ENCODE results near the gene SPOP.
"Not testable (repeated sequence)": the region's sequence is repeated elsewhere in the genome, so short reads cannot be mapped to it uniquely, and the experiment has no call there.

SPOP gene

DNA sequence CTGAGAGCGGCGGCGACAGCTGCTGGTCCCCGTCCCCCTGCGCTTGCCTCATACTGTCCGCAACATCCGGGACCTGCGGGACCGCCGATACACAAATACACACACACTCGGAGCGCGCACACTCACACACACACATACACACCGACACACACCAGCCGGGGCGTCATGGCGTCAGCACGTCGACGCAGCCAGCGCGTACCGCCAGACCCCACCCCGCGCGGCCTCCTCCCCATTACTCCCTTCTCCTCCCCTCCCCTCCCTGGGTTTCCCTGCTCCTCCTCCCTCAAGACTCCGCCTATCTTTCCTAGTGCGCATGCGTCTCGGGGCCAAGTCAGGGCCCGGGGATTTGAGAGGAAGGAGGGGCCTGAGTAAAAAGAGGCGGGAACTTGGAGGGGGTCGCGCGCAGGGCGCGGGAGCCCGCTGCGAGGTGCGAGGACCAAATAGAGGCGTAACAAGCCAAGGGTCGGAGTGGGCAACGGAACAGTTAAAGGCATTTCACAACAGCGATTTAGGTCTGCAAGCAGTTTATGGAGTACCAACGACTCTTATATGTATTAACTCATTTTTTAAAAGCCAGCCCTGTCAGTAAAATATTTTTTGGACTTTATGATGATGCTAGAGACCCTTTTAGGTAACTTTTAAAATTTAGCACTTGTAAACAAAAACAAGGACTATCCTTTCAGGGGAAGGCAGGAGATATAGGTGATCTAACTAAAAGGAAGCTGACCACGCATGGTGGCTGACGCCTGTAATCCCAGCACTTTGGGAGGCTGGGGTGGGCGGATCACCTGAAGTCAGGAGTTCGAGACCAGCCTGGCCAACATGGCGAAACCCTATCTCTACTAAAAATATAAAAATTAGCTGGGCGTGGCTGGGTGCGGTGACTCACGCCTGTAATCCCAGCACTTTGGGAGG, at the start of gene SPOP:
Gene SPOP, minus strand, starts transcription at position 165 of the 915 bp plus-strand sequence. CDS start 55,287 bp downstream, outside the sequence.
- DNase-seq (ENCODE audit: low read depth), result peak; percentile 98

- no peak for DNase-seq (ENCODE audit: low read depth)
These were observed 49.5 kb upstream of the SPOP start for GRCh38 chr17:49727380-49727779.

- no peak for DNase-seq (ENCODE audit: low read depth)
These were observed 47.7 kb upstream of the SPOP start for GRCh38 chr17:49725452-49726130.

- DNase-seq (ENCODE audit: low read depth), result not testable (repeated sequence)
These were observed 46.7 kb upstream of the SPOP start for GRCh38 chr17:49724552-49724951.

- DNase-seq (ENCODE audit: low read depth), result no peak
These were observed 45.5 kb upstream of the SPOP start for GRCh38 chr17:49723423-49723822.

- DNase-seq (ENCODE audit: low read depth), result no peak
These were observed 44.2 kb upstream of the SPOP start for GRCh38 chr17:49722066-49722465.

DNA sequence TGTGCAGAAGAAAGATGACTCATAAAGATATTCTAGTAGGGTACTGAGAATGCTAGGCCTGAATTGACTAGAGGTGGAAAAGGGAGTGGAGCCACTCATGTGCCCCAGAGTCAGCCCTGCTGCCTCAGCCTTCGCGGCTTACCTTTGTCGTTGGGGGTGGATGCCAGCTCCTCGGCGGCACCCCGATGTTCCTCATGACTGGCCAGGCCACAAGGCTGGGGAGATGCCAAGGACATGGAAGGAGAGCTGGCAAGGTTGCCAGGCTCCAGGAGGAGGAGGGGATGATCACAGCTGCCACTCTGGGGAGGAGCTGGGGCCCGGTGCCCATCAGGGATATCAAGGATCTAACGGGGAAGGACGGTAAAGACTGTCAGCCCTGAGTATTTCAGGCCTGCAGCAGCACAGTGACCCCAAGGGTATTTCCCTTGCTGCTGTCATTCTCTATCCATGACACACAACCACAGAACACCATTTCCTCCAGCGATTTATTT, 39.5 kb upstream of the SPOP start:
- no peak for DNase-seq (ENCODE audit: low read depth)

GRCh38 chr17:49716668-49717364, 38.9 kb upstream of the SPOP start:
- no peak for DNase-seq (ENCODE audit: low read depth)

DNA sequence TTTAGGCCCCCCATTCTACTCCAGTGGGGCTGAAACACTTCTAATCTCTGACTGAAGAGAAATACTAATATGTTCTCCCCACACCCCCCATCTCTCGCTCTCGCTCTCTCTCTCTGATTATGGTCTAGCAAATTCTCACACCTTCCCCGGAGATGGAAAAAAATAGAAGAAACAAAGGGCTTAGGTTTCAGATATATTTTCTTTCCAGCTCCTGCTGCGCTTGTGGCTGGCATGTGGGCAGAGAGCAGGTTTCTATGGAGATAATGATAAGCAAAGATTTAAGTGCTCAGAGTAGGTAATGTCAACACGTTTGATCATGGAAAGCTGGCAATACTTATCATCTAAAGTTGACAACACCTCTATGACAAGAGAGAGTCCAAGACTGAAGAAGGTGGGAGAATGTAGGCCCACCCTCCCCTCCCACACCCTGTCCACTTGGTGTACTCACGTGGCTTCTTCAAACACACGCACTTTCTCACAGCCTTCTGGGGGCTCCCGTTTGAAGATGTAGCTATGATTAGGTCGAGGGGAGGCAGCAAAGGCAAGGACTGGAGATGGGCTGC, 37.9 kb upstream of the SPOP start:
- DNase-seq (ENCODE audit: low read depth), result no peak

GRCh38 chr17:49715216-49715615, 37.3 kb upstream of the SPOP start:
- DNase-seq (ENCODE audit: low read depth), result no peak

GRCh38 chr17:49708515-49709183, 30.8 kb upstream of the SPOP start:
- no peak for DNase-seq (ENCODE audit: low read depth)

DNA sequence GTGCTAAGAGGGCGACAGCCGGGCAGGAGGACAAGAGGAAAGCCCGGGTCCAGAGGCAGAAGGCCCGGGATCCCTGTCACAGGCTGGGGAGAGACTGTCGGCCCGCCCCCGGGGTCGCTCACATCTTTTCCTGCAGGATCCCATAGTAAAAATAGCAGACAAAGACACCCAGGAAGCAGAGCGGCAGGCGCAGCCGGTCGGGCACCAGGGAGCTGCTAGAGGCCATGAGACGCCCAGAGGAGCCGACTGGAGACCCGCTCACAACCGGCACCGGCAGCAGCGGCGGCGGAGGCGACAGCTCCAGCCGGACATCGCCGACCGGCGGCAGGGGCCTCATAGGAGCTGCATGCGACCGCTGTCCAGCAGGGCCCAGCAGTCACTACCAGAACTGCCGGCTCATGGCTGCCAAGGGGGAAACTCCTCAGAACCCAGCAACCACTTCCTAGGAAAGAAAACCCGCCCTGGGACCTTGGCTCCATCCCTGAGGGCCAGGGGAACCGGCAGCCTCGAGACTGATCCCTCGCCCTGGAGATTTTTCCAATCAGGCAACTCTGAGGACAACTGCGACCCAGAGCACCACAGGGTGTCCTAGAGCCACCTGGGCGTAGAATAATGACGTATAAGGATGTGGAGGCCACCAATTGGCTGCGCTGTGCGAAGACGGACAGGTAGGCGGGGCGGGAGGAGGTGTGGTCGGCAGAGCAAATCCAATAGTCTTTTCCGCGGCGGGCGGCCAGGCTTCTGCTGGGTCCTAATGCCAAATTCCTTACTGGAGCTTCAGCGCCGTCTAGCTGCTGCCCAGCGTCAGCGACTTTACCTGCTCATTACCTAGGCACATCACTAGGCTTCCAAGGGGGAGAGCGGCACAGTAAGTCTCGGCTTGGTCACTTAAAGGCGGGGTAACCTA, 30.0 kb upstream of the SPOP start, which contains the start of gene SLC35B1:
Gene SLC35B1, minus strand, starts transcription at position 357 of the 907 bp plus-strand sequence. Its CDS starts 131 bp downstream, at position 226.
- peak; percentile 98 for DNase-seq (ENCODE audit: low read depth)

DNA sequence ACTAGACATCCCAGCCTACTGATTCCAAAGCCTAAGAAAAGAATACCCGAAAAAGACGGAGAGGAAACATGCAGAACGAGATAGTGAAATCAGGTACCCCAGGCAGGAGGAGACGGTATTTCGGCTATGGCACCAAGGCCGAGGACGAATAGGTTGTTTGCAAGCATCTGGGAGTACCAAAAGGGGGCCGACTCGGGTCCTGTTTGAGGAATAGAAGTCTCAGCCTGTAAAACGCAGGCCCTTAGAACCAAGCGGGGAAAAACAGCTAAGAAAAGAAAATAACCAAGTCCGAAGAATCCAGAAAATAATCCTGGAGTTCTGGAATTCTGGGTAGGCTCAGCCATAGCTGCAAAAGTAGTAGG, 29.3 kb upstream of the SPOP start:
- DNase-seq (ENCODE audit: low read depth), result no peak

GRCh38 chr17:49705254-49705653, 27.4 kb upstream of the SPOP start:
- DNase-seq (ENCODE audit: low read depth), result no peak

DNA sequence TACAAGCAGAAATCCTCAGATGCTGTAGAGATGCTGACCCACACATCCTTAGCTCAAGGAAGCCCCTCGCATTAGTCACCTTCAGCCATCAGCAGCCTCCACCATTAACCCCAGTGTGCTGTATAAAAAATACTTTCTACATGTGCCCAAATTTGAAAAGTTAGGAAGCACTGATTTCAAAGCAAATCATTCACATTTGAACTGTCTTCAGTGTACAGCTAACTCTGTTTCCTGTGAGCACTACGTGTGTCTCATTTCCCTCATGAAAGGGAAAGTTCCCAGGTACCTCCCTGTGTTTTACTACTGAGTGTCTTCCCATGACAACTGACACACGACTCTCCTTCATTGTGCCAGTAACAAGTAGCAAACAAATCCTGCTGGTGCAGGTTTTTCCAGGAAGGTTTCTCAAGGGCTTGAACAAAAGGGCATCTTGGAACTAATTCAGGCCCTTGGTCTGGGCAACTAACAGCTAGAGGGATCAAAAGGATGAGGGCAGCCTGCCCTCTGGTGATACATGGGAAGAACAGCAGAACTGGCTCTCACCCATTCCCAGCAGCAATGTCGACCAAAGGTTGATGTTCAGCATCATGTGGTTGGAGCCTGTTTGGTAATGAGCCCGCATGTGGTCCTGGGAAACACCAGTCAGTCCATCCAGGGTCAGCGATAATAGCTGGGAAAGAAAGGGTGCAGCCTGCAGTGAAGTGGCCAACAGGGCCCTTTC, 25.8 kb upstream of the SPOP start:
- no peak for DNase-seq (ENCODE audit: low read depth)

DNA sequence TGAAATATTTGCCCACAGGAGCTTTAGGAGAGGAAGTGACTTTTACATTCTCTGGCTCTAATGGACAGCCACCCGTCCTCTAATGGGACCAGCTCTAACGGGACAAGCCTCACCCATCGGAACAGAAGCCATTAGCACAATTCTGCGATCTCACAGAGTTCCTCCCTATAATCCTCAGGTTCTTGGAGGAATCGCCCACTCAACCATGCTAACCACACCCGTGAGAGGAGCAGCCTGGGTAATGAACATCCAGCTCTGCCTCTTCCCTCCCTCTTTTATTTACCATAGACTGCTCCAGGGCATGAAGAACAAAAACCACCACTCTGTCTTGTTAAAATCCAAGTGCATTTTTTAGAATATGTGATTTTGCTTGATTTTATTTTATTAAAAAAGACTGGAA, 23.1 kb upstream of the SPOP start:
- DNase-seq (ENCODE audit: low read depth), result no peak

DNA sequence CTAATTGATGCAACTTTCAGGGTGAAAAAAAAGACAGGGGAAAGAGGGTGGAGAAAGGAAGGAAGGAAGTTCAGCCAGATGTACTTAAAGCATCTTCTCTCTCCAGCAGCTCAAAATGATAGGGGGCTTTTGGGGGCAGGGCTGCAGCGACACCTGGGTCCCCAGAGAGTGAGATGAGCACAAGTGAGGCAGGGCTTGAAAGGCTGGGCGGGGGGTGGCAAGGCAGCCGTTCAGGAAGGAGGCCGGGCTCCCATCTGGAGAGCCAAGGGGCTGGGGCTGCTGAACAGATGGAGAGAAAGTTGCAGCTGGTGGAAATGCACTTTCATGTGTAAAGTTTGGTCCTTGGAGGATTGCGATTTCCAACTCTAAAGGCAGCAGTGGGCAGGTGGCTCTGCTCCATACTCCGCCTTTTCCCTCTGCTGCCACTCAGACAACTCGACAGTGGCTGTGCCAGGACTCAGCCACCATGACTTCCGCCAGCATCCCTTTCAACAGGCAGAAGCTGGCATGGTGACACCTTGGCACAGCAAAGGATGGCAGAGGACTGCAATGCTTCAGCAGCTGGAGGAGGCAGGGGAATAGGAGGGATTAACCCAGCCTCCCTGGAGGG, 22.2 kb upstream of the SPOP start:
- no peak for DNase-seq (ENCODE audit: low read depth)

DNA sequence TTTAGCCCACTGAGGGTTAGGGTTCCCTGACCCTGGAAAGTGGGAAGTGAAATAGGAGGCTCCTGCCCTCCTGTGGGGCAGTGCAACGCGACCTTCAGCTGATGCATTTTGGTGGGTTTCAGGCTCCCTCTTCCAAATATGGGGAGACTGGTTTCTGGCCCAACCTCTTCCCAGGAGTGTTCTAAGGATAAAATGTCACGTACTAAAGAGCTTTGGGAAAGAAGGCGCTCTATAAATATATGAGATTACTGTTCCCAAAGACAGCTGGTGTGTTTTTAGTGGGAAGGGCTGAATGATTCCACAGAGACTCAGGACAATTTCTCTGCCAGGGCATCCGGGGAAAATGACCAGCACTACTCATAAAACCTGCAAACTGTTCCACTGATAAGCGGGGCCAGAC, 20.1 kb upstream of the SPOP start:
- DNase-seq (ENCODE audit: low read depth), result no peak

DNA sequence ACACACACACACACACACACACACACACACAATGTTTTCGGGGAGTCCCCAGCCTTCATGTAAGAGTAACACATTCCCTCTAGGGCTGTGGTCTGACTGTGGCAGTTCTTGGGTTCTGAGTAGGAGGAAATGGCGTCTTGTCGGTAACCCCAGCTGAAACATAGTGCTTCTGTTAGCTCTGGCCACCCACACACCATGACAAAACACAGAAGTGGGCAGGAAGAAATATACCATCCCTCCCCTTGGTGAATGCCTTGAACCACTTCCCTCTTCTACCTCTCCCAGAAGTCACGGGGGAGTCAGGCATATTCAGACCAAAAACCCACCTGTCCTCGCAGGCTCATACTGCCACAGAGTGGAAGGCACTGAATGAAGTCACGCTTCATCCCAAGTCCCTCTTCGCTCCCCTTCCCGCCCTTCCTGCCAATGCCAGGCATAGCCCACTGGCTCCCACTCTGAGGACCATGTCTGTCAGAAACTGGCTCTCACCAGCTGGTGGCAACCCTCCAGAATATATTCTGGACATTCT, 18.4 kb upstream of the SPOP start:
- no peak for DNase-seq (ENCODE audit: low read depth)

Measured in GM04504 (cell line).